Loucy (cell line): ENCODE measurements around the gene CCNA2.
A peak's percentile ranks its signal among the peaks of the same experiment; 100 is the strongest.

Source experiments
- H2AFZ ChIP-seq: fragments of 200-600 bp; sonication (generic); 2 replicates; pipeline ENCODE4 v1.6.0; 2016; ENCODE audit warnings: antibody characterized with exemption, mild to moderate bottlenecking, low read length, moderate library complexity
- H3F3A ChIP-seq: fragments of 200-600 bp; 2 replicates; pipeline ENCODE4 v1.6.0; 2016; ENCODE audit warnings: antibody characterized with exemption, low read depth, mild to moderate bottlenecking
- H3K27me3 ChIP-seq: fragments of 200-600 bp; sonication (generic); 2 replicates; pipeline ENCODE4 v1.6.1; 2014; ENCODE audit warnings: low read length, mild to moderate bottlenecking; ENCODE audit not compliant: insufficient read depth, poor library complexity, severe bottlenecking
- H3K36me3 ChIP-seq: fragments of 200-600 bp; sonication (generic); 2 replicates; pipeline ENCODE4 v1.6.1; 2016; ENCODE audit warnings: low read length; ENCODE audit not compliant: insufficient read depth
- H3K4me1 ChIP-seq: fragments of 200-600 bp; sonication (generic); 2 replicates; pipeline ENCODE4 v1.5.1; 2014; ENCODE audit warnings: low read length, mild to moderate bottlenecking; ENCODE audit not compliant: insufficient read depth, poor library complexity, severe bottlenecking
- H3K4me2 ChIP-seq: fragments of 200-600 bp; sonication (generic); 2 replicates; pipeline ENCODE4 v1.6.0; 2014; ENCODE audit warnings: antibody characterized with exemption, low read length, low read depth, mild to moderate bottlenecking; ENCODE audit not compliant: poor library complexity, severe bottlenecking
- H3K4me3 ChIP-seq: fragments of 200-600 bp; sonication (generic); 2 replicates; pipeline ENCODE4 v1.5.1; 2014; ENCODE audit warnings: low read length, mild to moderate bottlenecking, mixed read lengths; ENCODE audit not compliant: poor library complexity, severe bottlenecking
- H3K79me2 ChIP-seq: fragments of 200-600 bp; sonication (generic); 2 replicates; pipeline ENCODE4 v1.6.1; 2014; ENCODE audit warnings: low read length; ENCODE audit not compliant: insufficient read depth
- H3K9ac ChIP-seq: fragments of 200-600 bp; sonication (generic); 2 replicates; pipeline ENCODE4 v1.6.0; 2014; ENCODE audit warnings: mild to moderate bottlenecking, low read depth, low read length, moderate library complexity; ENCODE audit not compliant: poor library complexity, severe bottlenecking
- H3K9me2 ChIP-seq: fragments of 200-600 bp; sonication (generic); replicated peaks from 2 replicates; pipeline ENCODE4 v1.6.1; 2016; ENCODE audit warnings: low read depth, low read length, mixed read lengths
- H3K9me3 ChIP-seq: fragments of 200-600 bp; sonication (generic); 2 replicates; pipeline ENCODE4 v1.6.1; 2014; ENCODE audit warnings: mild to moderate bottlenecking, antibody characterized with exemption, low read length, low read depth; ENCODE audit not compliant: insufficient read depth
- H4K20me1 ChIP-seq: fragments of 200-600 bp; sonication (generic); 2 replicates; pipeline ENCODE4 v1.6.0; 2014; ENCODE audit warnings: antibody characterized with exemption, low read length, mild to moderate bottlenecking; ENCODE audit not compliant: insufficient read depth, poor library complexity, severe bottlenecking
- EZH2phosphoT487 ChIP-seq: fragments of 200-600 bp; IDR thresholded peaks from 2 replicates; pipeline ENCODE4 v1.6.1; 2018; ENCODE audit warnings: antibody characterized with exemption, mild to moderate bottlenecking, moderate library complexity, borderline replicate concordance
- TF ChIP-seq, protein P1 (sequence below): fragments of 200-600 bp; sonication (generic); conservative IDR thresholded peaks from 2 replicates; pipeline ENCODE4 v1.5.1; 2014; ENCODE audit warnings: mild to moderate bottlenecking, antibody characterized with exemption, low read length

CCNA2 gene

DNA sequence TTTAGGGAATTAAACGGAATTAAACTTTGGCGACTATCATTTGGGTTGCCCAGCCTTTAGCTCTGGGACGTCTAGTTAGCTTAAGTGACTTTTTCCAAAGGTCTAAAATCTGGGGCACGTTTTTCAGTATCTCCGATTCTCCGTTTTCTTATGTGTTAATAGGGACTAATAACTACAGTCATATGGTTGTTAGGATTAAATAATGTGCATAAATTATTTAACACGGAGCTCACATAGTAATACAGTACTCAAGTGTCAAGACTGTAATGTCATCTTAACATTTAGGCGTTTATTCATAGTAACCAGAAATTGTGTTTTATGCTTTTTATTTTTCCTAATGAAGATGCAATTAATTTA is 466 bp upstream of the CCNA2 start:
- Histone ChIP-seq H3K36me3 (peaks cover 18% of the 10 kb centered on the region), H3K4me3 (peak overlapping the region; percentile 95), H3K9ac (peak overlapping the region; percentile 97), H2AFZ (peak overlapping the region; percentile 97), H3F3A (no peaks in the 10 kb centered on the region), H4K20me1 (peaks cover 31% of the 10 kb centered on the region), H3K9me3 (no peaks in the 10 kb centered on the region), H3K4me2 (peak overlapping the region; percentile 80), H3K27me3 (peaks cover 7% of the 10 kb centered on the region), H3K4me1 (peaks cover 31% of the 10 kb centered on the region), H3K9me2 (no peaks in the 10 kb centered on the region), H3K79me2 (peaks cover 46% of the 10 kb centered on the region)
- TF ChIP-seq EZH2phosphoT487 = no peak
- TF ChIP-seq, protein P1, sequence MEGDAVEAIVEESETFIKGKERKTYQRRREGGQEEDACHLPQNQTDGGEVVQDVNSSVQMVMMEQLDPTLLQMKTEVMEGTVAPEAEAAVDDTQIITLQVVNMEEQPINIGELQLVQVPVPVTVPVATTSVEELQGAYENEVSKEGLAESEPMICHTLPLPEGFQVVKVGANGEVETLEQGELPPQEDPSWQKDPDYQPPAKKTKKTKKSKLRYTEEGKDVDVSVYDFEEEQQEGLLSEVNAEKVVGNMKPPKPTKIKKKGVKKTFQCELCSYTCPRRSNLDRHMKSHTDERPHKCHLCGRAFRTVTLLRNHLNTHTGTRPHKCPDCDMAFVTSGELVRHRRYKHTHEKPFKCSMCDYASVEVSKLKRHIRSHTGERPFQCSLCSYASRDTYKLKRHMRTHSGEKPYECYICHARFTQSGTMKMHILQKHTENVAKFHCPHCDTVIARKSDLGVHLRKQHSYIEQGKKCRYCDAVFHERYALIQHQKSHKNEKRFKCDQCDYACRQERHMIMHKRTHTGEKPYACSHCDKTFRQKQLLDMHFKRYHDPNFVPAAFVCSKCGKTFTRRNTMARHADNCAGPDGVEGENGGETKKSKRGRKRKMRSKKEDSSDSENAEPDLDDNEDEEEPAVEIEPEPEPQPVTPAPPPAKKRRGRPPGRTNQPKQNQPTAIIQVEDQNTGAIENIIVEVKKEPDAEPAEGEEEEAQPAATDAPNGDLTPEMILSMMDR = no peak

GRCh38 chr4:121822796-121823504 is 733 bp downstream of the CCNA2 start:
- H3K9me3 ChIP-seq = no peaks in the 10 kb centered on the region
- peak overlapping the region; percentile 97 for H3K9ac ChIP-seq
- no peaks in the 10 kb centered on the region for H3K9me2 ChIP-seq
- peak overlapping the region; percentile 90 for H2AFZ ChIP-seq
- H3K4me2 ChIP-seq = peak overlapping the region; percentile 99
- peaks cover 42% of the 10 kb centered on the region for H4K20me1 ChIP-seq
- H3K79me2 ChIP-seq = peaks cover 58% of the 10 kb centered on the region
- H3K36me3 ChIP-seq = peaks cover 30% of the 10 kb centered on the region
- H3K4me1 ChIP-seq = peaks cover 43% of the 10 kb centered on the region
- H3K27me3 ChIP-seq = peaks cover 7% of the 10 kb centered on the region
- no peak for TF ChIP-seq EZH2phosphoT487
- TF ChIP-seq, protein P1 = peak; percentile 56
- peak overlapping the region; percentile 95 for H3K4me3 ChIP-seq
- no peaks in the 10 kb centered on the region for H3F3A ChIP-seq

GRCh38 chr4:121822047-121822446 is 1.6 kb downstream of the CCNA2 start:
- Histone ChIP-seq H3K79me2 (peaks cover 67% of the 10 kb centered on the region), H3K4me1 (peaks cover 51% of the 10 kb centered on the region), H3K4me2 (peak overlapping the region; percentile 99), H3K9ac (peak overlapping the region; percentile 97), H3K9me2 (no peaks in the 10 kb centered on the region), H3K27me3 (peaks cover 7% of the 10 kb centered on the region), H2AFZ (no peak overlapping the region), H3K9me3 (no peaks in the 10 kb centered on the region), H3F3A (no peaks in the 10 kb centered on the region), H4K20me1 (peaks cover 51% of the 10 kb centered on the region), H3K36me3 (peaks cover 39% of the 10 kb centered on the region), H3K4me3 (peak overlapping the region; percentile 95)
- TF ChIP-seq EZH2phosphoT487 = no peak
- TF ChIP-seq, protein P1 = no peak
